K562 (cell line): ENCODE data around the gene CLTRN. TPM values are rescaled to one million over a fixed set of nuclear protein-coding genes. Genes with fewer than 3 reads are reported as not detected.

ENCODE experiments used
- ETV5 ChIP-seq: sonication (generic); formaldehyde crosslinking; IDR thresholded peaks from 2 replicates; pipeline ENCODE4 v1.4.0; 2020; ENCODE audit warnings: low read depth, mild to moderate bottlenecking, missing genetic modification reagents
- KDM5B ChIP-seq: fragments of 200-600 bp; sonication (generic); IDR thresholded peaks from 2 replicates; pipeline ENCODE4 v1.6.1; 2012; ENCODE audit warnings: low read depth, mild to moderate bottlenecking, moderate library complexity, low read length, control low read depth, inconsistent platforms; ENCODE audit not compliant: insufficient replicate concordance
- MAFG ChIP-seq: fragments of 450-650 bp; conservative IDR thresholded peaks from 2 replicates; pipeline ENCODE4 v1.6.1; 2016; ENCODE audit warnings: missing genetic modification characterization, missing compliant biosample characterization
- NCOA4 ChIP-seq: fragments of 450-650 bp; IDR thresholded peaks from 2 replicates; pipeline ENCODE4 v1.6.1; 2018; ENCODE audit warnings: mild to moderate bottlenecking; ENCODE audit not compliant: partially characterized antibody
- RAD21 ChIP-seq, 2 experiments: fragments of 250-450 bp in 1 of 2; fragments of 450-650 bp in 1 of 2; sonication (Bioruptor Pico) in 1 of 2; formaldehyde crosslinking in 1 of 2; IDR thresholded peaks in 1 of 2; conservative IDR thresholded peaks in 1 of 2; 2 replicates each; pipeline versions ENCODE4 v1.4.0 to v1.8.0; 2020 to 2022; ENCODE audit warnings: mild to moderate bottlenecking in 2 of 2, moderate library complexity in 1 of 2
- ZBTB8A ChIP-seq: fragments of 450-650 bp; IDR thresholded peaks from 2 replicates; pipeline ENCODE4 v1.6.1; 2018; ENCODE audit warnings: mild to moderate bottlenecking, moderate library complexity; ENCODE audit not compliant: partially characterized antibody
- ZC3H4 ChIP-seq: sonication (generic); formaldehyde crosslinking; IDR thresholded peaks from 2 replicates; pipeline ENCODE4 v1.9.0; 2021; ENCODE audit warnings: missing genetic modification reagents, borderline replicate concordance
- ZNF12 ChIP-seq: sonication (generic); formaldehyde crosslinking; IDR thresholded peaks from 2 replicates; pipeline ENCODE4 v1.4.0; 2020; ENCODE audit warnings: mild to moderate bottlenecking, missing genetic modification reagents
- polyA plus RNA-seq, 8 experiments: library from polyadenylated mRNA; depleted of rRNA in 4 of 8; stranded (reverse) in 5 of 8; unstranded in 3 of 8; fragments of >200 nt; fragmentation: Nextera tagmentation in 2 of 8; fragmentation: Illumina TruSeq in 1 of 8; extraction: Ambion mirVana in 2 of 8; extraction: Trizol in 1 of 8; gene quantifications; 2 replicates each; pipeline versions ENCODE4 v1.2.1 to v1.2.3, GENCODE V29; 2011 to 2014; ENCODE audit warnings: inconsistent platforms in 1 of 8, missing spikeins in 1 of 8
- total RNA-seq, 7 experiments: library from RNA; depleted of rRNA in 6 of 7; stranded (reverse); fragments of >200 nt in 6 of 7; fragmentation: Illumina TruSeq in 2 of 7; extraction: Trizol in 2 of 7; gene quantifications; 2 replicates each; pipeline versions ENCODE4 v1.2.1 to v1.2.3, GENCODE V29; 2011 to 2021; ENCODE audit warnings: low replicate concordance in 1 of 7
- TF ChIP-seq, protein P1 (sequence below): sonication (generic); formaldehyde crosslinking; IDR thresholded peaks from 2 replicates; pipeline ENCODE4 v1.8.0; 2022; ENCODE audit warnings: mild to moderate bottlenecking, low read depth, missing genetic modification reagents
- TF ChIP-seq, protein P2 (sequence below): fragments of 200-800 bp; sonication (Bioruptor generic); IDR thresholded peaks from 2 replicates; pipeline ENCODE4 v1.6.1; 2017; ENCODE audit warnings: missing genetic modification characterization, missing compliant biosample characterization
- TF ChIP-seq, protein P3 (sequence below): fragments of 250-450 bp; sonication (Bioruptor Pico); IDR thresholded peaks from 2 replicates; pipeline ENCODE4 v1.5.0; 2022; ENCODE audit warnings: mild to moderate bottlenecking
- TF ChIP-seq, protein P4 (sequence below): fragments of 250-450 bp; sonication (Bioruptor Pico); IDR thresholded peaks from 2 replicates; pipeline ENCODE4 v1.5.0; 2021; ENCODE audit warnings: mild to moderate bottlenecking, borderline replicate concordance
- TF ChIP-seq, protein P5 (sequence below): fragments of 450-650 bp; conservative IDR thresholded peaks from 2 replicates; pipeline ENCODE4 v1.6.1; 2016; ENCODE audit warnings: missing genetic modification characterization, low read depth, mild to moderate bottlenecking, control low read depth, missing compliant biosample characterization
- TF ChIP-seq, protein P6 (sequence below), 2 experiments: IDR thresholded peaks; 2 replicates each; pipeline ENCODE4 v1.6.1; 2012; ENCODE audit warnings: improper control_type of control experiment in 2 of 2, low read depth in 2 of 2, low read length in 2 of 2, borderline replicate concordance in 1 of 2

CLTRN gene
- total and polyA plus RNA-seq, 9 of the 15 experiments (the other 6 are each of a cell fraction or from before 2014, with no cell fraction given): 0.11 to 0.36 (median 0.18) TPM; not detected in 2

DNA sequence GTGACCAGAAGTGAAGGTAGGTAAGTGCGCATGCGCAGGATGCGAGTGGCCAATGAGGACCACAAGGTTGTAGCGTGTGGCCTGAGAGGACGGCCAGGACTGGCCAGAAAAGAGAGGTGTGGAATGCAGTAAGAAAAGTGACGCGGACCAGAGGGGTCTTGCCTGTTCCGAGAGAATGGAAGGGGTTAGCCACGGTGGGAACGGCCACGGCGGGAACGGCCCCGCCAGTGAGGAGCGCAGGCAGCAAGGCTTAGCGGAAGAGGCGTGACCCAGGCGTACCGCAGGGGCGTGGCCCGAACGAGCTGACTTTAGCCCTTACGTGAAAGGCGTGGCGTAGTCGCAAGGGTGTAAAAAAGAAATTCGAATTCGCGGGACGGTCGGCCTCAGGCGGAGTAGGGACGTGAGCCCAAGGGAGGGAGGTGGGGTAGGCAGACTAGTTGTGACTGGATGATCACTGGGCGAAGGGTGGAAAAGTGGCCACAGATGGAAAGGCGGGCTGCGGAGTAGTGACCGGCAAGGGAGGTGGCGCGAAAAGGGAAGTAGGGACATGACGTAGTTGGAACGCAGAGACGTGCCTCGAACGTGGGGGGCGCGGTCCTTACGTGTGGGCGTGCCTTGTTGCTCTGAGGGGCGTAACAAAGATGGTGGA lies 10.4 kb upstream of the CLTRN start (continued):
- TF ChIP-seq, protein P1, sequence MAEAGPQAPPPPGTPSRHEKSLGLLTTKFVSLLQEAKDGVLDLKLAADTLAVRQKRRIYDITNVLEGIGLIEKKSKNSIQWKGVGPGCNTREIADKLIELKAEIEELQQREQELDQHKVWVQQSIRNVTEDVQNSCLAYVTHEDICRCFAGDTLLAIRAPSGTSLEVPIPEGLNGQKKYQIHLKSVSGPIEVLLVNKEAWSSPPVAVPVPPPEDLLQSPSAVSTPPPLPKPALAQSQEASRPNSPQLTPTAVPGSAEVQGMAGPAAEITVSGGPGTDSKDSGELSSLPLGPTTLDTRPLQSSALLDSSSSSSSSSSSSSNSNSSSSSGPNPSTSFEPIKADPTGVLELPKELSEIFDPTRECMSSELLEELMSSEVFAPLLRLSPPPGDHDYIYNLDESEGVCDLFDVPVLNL: peak; percentile 89
- TF ChIP-seq, protein P2, sequence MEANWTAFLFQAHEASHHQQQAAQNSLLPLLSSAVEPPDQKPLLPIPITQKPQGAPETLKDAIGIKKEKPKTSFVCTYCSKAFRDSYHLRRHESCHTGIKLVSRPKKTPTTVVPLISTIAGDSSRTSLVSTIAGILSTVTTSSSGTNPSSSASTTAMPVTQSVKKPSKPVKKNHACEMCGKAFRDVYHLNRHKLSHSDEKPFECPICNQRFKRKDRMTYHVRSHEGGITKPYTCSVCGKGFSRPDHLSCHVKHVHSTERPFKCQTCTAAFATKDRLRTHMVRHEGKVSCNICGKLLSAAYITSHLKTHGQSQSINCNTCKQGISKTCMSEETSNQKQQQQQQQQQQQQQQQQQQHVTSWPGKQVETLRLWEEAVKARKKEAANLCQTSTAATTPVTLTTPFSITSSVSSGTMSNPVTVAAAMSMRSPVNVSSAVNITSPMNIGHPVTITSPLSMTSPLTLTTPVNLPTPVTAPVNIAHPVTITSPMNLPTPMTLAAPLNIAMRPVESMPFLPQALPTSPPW (CRISPR knock-in tag): no peak
- TF ChIP-seq ZC3H4 (peak; percentile 74; the same call in 1 of the 2 replicates), ETV5 (CRISPR knock-in tag) (0 out of 2 replicates have a peak, but pooled peaks have one; percentile 60), RAD21 (CRISPR knock-in tag; conservative IDR thresholded peaks at IDR 0.05 in 1 of 2, IDR thresholded peaks at IDR 0.05 in 1 of 2) (no peak), ZBTB8A (no peak), KDM5B (peak; percentile 79), NCOA4 (no peak), MAFG (tag) (no peak), ZNF12 (peak; percentile 77; the same call in 1 of the 2 replicates)
- TF ChIP-seq, protein P3, sequence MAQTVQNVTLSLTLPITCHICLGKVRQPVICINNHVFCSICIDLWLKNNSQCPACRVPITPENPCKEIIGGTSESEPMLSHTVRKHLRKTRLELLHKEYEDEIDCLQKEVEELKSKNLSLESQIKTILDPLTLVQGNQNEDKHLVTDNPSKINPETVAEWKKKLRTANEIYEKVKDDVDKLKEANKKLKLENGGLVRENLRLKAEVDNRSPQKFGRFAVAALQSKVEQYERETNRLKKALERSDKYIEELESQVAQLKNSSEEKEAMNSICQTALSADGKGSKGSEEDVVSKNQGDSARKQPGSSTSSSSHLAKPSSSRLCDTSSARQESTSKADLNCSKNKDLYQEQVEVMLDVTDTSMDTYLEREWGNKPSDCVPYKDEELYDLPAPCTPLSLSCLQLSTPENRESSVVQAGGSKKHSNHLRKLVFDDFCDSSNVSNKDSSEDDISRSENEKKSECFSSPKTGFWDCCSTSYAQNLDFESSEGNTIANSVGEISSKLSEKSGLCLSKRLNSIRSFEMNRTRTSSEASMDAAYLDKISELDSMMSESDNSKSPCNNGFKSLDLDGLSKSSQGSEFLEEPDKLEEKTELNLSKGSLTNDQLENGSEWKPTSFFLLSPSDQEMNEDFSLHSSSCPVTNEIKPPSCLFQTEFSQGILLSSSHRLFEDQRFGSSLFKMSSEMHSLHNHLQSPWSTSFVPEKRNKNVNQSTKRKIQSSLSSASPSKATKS (CRISPR knock-in tag): no peak
- TF ChIP-seq, protein P4, sequence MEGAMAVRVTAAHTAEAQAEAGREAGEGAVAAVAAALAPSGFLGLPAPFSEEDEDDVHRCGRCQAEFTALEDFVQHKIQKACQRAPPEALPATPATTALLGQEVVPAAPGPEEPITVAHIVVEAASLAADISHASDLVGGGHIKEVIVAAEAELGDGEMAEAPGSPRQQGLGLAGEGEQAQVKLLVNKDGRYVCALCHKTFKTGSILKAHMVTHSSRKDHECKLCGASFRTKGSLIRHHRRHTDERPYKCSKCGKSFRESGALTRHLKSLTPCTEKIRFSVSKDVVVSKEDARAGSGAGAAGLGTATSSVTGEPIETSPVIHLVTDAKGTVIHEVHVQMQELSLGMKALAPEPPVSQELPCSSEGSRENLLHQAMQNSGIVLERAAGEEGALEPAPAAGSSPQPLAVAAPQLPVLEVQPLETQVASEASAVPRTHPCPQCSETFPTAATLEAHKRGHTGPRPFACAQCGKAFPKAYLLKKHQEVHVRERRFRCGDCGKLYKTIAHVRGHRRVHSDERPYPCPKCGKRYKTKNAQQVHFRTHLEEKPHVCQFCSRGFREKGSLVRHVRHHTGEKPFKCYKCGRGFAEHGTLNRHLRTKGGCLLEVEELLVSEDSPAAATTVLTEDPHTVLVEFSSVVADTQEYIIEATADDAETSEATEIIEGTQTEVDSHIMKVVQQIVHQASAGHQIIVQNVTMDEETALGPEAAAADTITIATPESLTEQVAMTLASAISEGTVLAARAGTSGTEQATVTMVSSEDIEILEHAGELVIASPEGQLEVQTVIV (CRISPR knock-in tag): no peak
- TF ChIP-seq, protein P5, sequence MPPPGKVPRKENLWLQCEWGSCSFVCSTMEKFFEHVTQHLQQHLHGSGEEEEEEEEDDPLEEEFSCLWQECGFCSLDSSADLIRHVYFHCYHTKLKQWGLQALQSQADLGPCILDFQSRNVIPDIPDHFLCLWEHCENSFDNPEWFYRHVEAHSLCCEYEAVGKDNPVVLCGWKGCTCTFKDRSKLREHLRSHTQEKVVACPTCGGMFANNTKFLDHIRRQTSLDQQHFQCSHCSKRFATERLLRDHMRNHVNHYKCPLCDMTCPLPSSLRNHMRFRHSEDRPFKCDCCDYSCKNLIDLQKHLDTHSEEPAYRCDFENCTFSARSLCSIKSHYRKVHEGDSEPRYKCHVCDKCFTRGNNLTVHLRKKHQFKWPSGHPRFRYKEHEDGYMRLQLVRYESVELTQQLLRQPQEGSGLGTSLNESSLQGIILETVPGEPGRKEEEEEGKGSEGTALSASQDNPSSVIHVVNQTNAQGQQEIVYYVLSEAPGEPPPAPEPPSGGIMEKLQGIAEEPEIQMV (tag): no peak
- TF ChIP-seq, protein P6, sequence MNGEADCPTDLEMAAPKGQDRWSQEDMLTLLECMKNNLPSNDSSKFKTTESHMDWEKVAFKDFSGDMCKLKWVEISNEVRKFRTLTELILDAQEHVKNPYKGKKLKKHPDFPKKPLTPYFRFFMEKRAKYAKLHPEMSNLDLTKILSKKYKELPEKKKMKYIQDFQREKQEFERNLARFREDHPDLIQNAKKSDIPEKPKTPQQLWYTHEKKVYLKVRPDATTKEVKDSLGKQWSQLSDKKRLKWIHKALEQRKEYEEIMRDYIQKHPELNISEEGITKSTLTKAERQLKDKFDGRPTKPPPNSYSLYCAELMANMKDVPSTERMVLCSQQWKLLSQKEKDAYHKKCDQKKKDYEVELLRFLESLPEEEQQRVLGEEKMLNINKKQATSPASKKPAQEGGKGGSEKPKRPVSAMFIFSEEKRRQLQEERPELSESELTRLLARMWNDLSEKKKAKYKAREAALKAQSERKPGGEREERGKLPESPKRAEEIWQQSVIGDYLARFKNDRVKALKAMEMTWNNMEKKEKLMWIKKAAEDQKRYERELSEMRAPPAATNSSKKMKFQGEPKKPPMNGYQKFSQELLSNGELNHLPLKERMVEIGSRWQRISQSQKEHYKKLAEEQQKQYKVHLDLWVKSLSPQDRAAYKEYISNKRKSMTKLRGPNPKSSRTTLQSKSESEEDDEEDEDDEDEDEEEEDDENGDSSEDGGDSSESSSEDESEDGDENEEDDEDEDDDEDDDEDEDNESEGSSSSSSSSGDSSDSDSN (IDR thresholded peaks at IDR 0.05; ENCODE audit: borderline replicate concordance in 1 of 2, low read depth in 2 of 2, low read length in 2 of 2): no peak
